ENCODE data around the gene NTSR1. TPM values are rescaled to one million over a fixed set of nuclear protein-coding genes. Genes with fewer than 3 reads are reported as not detected.

Gene NTSR1
- total RNA-seq, 1 donor from 2014 or later = 0.26 TPM

DNA sequence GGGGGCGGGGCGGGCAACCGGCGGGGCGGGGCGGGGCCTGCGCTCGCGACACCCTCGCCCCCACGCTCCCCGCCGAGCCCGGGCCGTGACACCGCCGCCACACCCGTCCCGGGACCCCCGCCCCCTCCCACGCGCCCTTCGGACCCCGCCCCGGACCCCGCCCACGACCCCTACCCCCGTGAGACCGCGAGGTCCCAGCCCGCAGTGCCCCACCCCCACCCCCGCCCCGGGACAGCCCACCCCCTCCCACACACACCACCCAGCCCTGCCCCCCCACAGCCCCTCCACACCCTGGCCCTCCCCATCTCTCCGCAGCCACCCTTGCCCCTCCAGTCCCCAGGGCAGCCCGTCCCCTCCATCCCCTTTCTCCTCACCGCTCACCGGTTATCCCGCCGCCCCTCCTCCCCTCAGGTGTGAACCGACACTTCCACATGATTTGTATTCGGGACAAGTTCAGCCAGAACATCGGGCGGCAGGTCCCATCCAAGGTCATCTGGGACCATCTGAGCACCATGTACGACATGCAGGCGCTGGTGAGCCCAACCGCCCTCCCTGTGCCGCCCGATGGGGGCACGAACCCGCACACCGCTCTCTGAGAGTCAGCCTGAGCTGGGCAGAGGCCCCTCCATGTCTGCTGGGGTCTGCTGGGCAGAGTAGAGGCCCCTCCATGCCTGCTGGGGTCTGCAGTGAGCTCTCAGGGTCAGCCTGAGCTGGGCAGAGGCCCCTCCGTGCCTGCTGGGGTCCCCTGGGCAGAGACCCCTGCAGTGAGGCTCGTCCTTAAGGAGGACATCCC lies 88.3 kb downstream of the NTSR1 start:
- Histone ChIP-seq H3K9ac (no peak overlapping the region), H4K20me1 (ENCODE audit: low read depth) (peaks cover 15% of the 10 kb centered on the region), H3F3A (ENCODE audit: low read depth) (peaks cover 23% of the 10 kb centered on the region), H3K9me3 (ENCODE audit: low read depth) (no peaks in the 10 kb centered on the region), H3K36me3 (no peaks in the 10 kb centered on the region), H3K4me2 (peak overlapping the region; percentile 74), H3K4me1 (peaks cover 14% of the 10 kb centered on the region), H3K27ac (no peak overlapping the region), H3K4me3 (peak overlapping the region; percentile 72), H3K27me3 (peaks cover 41% of the 10 kb centered on the region), H3K79me2 (ENCODE audit: low read depth) (no peaks in the 10 kb centered on the region), H2AFZ (replicated peaks) (no peak overlapping the region)
- peaks cover 16% of the 10 kb centered on the region for H3K36me3 Mint-ChIP-seq
- H3K9me3 Mint-ChIP-seq = no peaks in the 10 kb centered on the region
- TF ChIP-seq EZH2phosphoT487 (IDR thresholded peaks at IDR 0.05) (no peak), EZH2 (IDR thresholded peaks at IDR 0.05) (no peak)
- TF ChIP-seq, protein P1, sequence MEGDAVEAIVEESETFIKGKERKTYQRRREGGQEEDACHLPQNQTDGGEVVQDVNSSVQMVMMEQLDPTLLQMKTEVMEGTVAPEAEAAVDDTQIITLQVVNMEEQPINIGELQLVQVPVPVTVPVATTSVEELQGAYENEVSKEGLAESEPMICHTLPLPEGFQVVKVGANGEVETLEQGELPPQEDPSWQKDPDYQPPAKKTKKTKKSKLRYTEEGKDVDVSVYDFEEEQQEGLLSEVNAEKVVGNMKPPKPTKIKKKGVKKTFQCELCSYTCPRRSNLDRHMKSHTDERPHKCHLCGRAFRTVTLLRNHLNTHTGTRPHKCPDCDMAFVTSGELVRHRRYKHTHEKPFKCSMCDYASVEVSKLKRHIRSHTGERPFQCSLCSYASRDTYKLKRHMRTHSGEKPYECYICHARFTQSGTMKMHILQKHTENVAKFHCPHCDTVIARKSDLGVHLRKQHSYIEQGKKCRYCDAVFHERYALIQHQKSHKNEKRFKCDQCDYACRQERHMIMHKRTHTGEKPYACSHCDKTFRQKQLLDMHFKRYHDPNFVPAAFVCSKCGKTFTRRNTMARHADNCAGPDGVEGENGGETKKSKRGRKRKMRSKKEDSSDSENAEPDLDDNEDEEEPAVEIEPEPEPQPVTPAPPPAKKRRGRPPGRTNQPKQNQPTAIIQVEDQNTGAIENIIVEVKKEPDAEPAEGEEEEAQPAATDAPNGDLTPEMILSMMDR (IDR thresholded peaks at IDR 0.05) = no peak
- peaks cover 13% of the 10 kb centered on the region for H3K27me3 Mint-ChIP-seq (ENCODE audit: insufficient read depth, low read depth)
- H3K4me3 Mint-ChIP-seq = peak overlapping the region; percentile 88
- H3K4me1 Mint-ChIP-seq = peaks cover 14% of the 10 kb centered on the region
- DNase-seq (ENCODE audit: low spot score) = no peak
- H3K27ac Mint-ChIP-seq = no peak overlapping the region

DNA sequence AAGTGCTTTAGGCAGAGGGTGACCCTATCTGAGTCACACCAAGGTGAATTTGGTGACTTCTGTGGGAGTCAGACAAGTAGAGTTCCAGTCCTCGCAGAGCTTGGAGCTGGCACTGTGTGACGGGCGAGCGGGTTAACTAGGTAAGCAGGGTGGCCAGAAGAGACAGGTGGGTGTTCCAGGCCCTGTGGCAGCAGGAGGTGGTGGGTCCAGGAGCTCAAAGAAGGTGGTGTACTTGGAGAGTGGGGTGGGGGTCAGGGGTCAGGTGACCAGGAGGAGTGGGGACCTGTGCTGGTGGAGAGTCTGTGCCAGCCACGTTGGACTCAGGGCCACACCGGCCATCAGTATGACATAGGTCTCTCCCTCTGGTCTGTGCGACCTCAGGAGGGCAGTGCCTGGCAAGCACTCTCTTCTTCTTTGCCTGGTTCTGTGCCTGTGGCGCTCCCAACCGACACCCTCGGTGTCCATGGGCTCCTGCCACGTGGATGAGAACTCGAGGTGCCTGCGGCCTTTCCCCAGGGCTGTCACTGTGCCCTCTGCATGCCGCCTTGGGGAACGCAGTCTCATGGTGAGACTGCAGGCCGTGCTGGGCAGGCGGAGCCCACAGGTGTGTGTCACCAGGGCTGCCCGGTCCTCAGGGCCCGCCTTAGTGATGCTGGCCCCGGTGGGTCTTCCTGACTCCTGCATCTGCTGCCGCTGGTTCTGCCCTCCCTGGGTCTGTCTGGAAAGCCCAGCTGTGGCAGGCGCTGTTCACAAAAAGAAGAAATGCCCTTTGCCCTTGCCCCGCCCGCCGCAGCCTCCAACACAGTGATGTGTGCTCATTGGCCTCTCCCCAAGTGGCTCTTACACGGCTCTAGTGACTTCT lies 89.3 kb downstream of the NTSR1 start:
- TF ChIP-seq, protein P1 (IDR thresholded peaks at IDR 0.05) = no peak
- no peak for TF ChIP-seq EZH2phosphoT487 (IDR thresholded peaks at IDR 0.05)
- TF ChIP-seq EZH2 (IDR thresholded peaks at IDR 0.05) = no peak
- H3F3A ChIP-seq (ENCODE audit: low read depth) = peaks cover 31% of the 10 kb centered on the region
- no peaks in the 10 kb centered on the region for H3K79me2 ChIP-seq (ENCODE audit: low read depth)
- H3K27ac ChIP-seq = no peak overlapping the region
- H3K4me1 Mint-ChIP-seq = peaks cover 20% of the 10 kb centered on the region
- H3K4me3 ChIP-seq = no peak overlapping the region
- H3K27me3 Mint-ChIP-seq (ENCODE audit: insufficient read depth, low read depth) = peaks cover 8% of the 10 kb centered on the region
- peaks cover 31% of the 10 kb centered on the region for H3K27me3 ChIP-seq
- H3K4me3 Mint-ChIP-seq = peak overlapping the region; percentile 88
- peaks cover 16% of the 10 kb centered on the region for H3K36me3 Mint-ChIP-seq
- peaks cover 14% of the 10 kb centered on the region for H3K4me1 ChIP-seq
- no peaks in the 10 kb centered on the region for H3K36me3 ChIP-seq
- H3K9ac ChIP-seq = no peak overlapping the region
- H3K9me3 ChIP-seq (ENCODE audit: low read depth) = no peaks in the 10 kb centered on the region
- no peaks in the 10 kb centered on the region for H3K9me3 Mint-ChIP-seq
- DNase-seq (ENCODE audit: low spot score) = no peak
- H3K27ac Mint-ChIP-seq = peak overlapping the region; percentile 66
- peaks cover 15% of the 10 kb centered on the region for H4K20me1 ChIP-seq (ENCODE audit: low read depth)
- no peak overlapping the region for H2AFZ ChIP-seq (replicated peaks)
- H3K4me2 ChIP-seq = no peak overlapping the region

DNA sequence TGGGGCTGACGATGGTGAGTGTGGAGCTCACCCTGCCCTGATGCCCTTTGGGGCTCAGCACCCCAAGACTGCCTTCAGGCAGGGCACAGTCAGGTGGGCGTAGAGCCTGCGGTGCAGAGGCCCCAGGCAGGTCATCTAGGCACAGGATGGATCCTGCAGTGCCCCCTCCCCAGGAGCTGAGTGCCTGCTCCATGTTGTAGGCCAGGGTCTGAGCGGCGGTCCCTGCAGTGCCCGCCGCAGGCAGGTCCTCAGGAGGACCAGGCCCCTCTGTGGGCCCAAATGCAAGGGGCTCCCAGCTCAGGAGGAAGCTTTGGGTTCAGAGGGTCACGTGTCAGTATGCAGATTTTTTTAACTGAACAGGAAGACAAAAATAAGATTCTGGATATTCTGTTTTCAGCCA lies 90.4 kb downstream of the NTSR1 start:
- DNase-seq (ENCODE audit: low spot score) = no peak
- H3K4me3 Mint-ChIP-seq = no peak overlapping the region
- H3K9me3 Mint-ChIP-seq = no peaks in the 10 kb centered on the region
- H3K27ac ChIP-seq = no peak overlapping the region
- peaks cover 42% of the 10 kb centered on the region for H3F3A ChIP-seq (ENCODE audit: low read depth)
- H3K4me1 ChIP-seq = peaks cover 14% of the 10 kb centered on the region
- peaks cover 15% of the 10 kb centered on the region for H3K27me3 Mint-ChIP-seq (ENCODE audit: insufficient read depth, low read depth)
- H3K4me2 ChIP-seq = no peak overlapping the region
- H3K9me3 ChIP-seq (ENCODE audit: low read depth) = no peaks in the 10 kb centered on the region
- H3K4me1 Mint-ChIP-seq = peaks cover 25% of the 10 kb centered on the region
- no peak overlapping the region for H3K4me3 ChIP-seq
- no peak overlapping the region for H3K9ac ChIP-seq
- no peaks in the 10 kb centered on the region for H3K36me3 ChIP-seq
- no peak overlapping the region for H2AFZ ChIP-seq (replicated peaks)
- no peak for TF ChIP-seq EZH2phosphoT487 (IDR thresholded peaks at IDR 0.05)
- peaks cover 15% of the 10 kb centered on the region for H4K20me1 ChIP-seq (ENCODE audit: low read depth)
- H3K36me3 Mint-ChIP-seq = peaks cover 16% of the 10 kb centered on the region
- H3K79me2 ChIP-seq (ENCODE audit: low read depth) = no peaks in the 10 kb centered on the region
- H3K27ac Mint-ChIP-seq = no peak overlapping the region
- H3K27me3 ChIP-seq = peaks cover 32% of the 10 kb centered on the region

Data from neural progenitor cell (in vitro differentiated cells).